Dermis blood vessel endothelial cell (primary cell): ENCODE measurements around the gene INHBB. TPM values are rescaled to one million over a fixed set of nuclear protein-coding genes. Genes with fewer than 3 reads are reported as not detected.

ENCODE experiments used
- DNase-seq: peaks from one replicate; pipeline ENCODE4 v3.0.0; 2010
- total RNA-seq: library from RNA; depleted of rRNA; stranded (reverse); fragments of >200 nt; gene quantifications from 2 replicates; pipeline ENCODE4 v1.2.3, GENCODE V29; 2014

Gene INHBB
- total RNA-seq, 1 donor from 2014 or later = 8.5 TPM

- DNase-seq = no peak
These were observed 13.0 kb downstream of the INHBB start for GRCh38 chr2:120358734-120359465.

- DNase-seq = peak; percentile 36
These were observed 14.4 kb downstream of the INHBB start for GRCh38 chr2:120360307-120360855.

- no peak for DNase-seq
These were observed 17.0 kb downstream of the INHBB start for GRCh38 chr2:120362926-120363325.

- no peak for DNase-seq
These were observed 19.4 kb downstream of the INHBB start for GRCh38 chr2:120365236-120365793.

GRCh38 chr2:120366698-120367097 lies 20.8 kb downstream of the INHBB start:
- DNase-seq = no peak

GRCh38 chr2:120367221-120367620 lies 21.3 kb downstream of the INHBB start:
- no peak for DNase-seq

GRCh38 chr2:120367649-120368048 lies 21.7 kb downstream of the INHBB start:
- no peak for DNase-seq

- DNase-seq = no peak
These were observed 22.1 kb downstream of the INHBB start for GRCh38 chr2:120368086-120368485.

GRCh38 chr2:120369250-120369649 lies 23.3 kb downstream of the INHBB start:
- DNase-seq = no peak

- no peak for DNase-seq
These were observed 26.2 kb downstream of the INHBB start for GRCh38 chr2:120371969-120372625.

GRCh38 chr2:120372816-120373215 lies 26.9 kb downstream of the INHBB start:
- no peak for DNase-seq

- no peak for DNase-seq
These were observed 27.5 kb downstream of the INHBB start for GRCh38 chr2:120373424-120373823.

- DNase-seq = no peak
These were observed 28.9 kb downstream of the INHBB start for GRCh38 chr2:120374821-120375220.

- DNase-seq = no peak
These were observed 29.5 kb downstream of the INHBB start for GRCh38 chr2:120375251-120376020.

- no peak for DNase-seq
These were observed 30.2 kb downstream of the INHBB start for GRCh38 chr2:120376101-120376500.

GRCh38 chr2:120376679-120377640 lies 31.0 kb downstream of the INHBB start:
- DNase-seq = no peak

- no peak for DNase-seq
These were observed 32.7 kb downstream of the INHBB start for GRCh38 chr2:120378605-120379004.

- no peak for DNase-seq
These were observed 34.3 kb downstream of the INHBB start for GRCh38 chr2:120379916-120380893.

GRCh38 chr2:120381192-120381591 lies 35.3 kb downstream of the INHBB start:
- DNase-seq = no peak

- DNase-seq = no peak
These were observed 35.7 kb downstream of the INHBB start for GRCh38 chr2:120381661-120382060.
